A172 (cell line): ENCODE data around the gene SYNJ2. TPM values are rescaled to one million over a fixed set of nuclear protein-coding genes. Genes with fewer than 3 reads are reported as not detected.

Experiments
- DNase-seq: peaks from one replicate; pipeline ENCODE4 v3.0.0-alpha.2; 2015; ENCODE audit warnings: low spot score
- total RNA-seq: library from RNA; depleted of rRNA; stranded (reverse); fragments of >200 nt; shearing (Covaris generic); gene quantifications from 2 replicates; pipeline ENCODE4 v1.2.3, GENCODE V29; 2014

Gene SYNJ2
- total RNA-seq, 1 experiment from 2014 or later = 53.7 TPM

DNA sequence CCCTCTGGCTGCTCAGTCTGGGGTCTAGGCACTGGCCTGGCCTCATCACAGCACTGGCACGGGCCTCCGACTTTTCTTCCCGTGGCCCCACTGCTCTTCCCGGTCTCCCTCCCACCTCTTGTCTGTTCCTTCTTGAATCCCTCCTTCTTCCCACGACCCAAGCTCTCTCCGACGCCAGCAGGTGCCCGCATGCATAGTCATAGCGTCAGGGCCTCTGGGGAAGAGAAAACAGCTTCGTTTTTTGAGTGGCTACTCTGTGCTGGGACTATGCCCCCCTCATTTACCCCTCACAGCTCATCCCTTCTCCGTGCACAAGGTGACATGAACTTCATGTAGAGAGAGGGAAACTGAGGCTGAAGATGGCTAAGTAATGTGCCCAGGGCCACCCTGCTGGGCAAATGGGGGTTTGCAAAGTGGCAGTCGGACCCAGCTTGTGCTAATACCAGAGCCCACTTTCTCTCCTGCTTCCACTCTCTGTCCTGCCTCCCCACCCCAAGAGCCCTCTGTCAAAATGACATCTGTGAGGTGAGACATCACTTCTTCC lies 59.2 kb downstream of the SYNJ2 start:
- DNase-seq = no peak

DNA sequence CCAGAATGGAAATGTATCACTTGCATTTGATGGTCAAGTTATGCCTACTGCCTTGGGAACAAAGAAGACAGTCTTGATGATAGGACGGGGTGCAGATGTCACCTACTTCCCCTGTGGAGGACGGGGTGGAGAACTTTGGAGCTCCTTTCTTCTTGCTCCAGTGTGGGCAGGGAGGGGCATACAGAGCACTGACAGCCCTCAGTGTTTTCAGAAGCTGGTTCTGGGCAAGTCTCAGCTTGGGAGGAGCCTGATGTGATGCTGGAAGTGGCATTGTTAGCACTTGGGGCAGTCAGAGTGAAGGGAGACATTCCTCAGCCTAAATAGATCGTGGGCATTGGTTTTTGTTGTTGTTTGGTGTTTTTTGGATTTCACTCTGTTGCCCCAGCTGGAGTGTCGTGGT lies 59.7 kb downstream of the SYNJ2 start:
- DNase-seq = peak; percentile 46

DNA sequence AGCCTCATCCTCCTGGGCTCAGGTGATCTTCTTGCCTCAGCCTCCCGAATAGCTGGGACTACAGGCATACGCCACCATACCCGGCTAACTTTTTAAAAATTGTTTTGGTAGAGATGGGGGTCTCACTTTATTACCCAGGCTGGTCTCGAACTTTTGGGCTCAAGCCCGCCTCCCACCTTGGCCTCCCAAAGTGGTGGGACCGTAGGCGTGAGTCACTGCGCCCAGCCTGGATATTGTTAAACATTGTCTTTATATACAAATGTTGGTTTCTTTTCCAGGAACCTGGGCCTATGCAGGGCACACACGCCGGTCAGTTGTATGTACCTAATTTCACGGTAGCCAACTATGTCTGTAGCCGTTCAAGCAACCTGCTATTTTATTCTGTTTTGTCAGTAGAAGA lies 60.1 kb downstream of the SYNJ2 start:
- DNase-seq = no peak

DNA sequence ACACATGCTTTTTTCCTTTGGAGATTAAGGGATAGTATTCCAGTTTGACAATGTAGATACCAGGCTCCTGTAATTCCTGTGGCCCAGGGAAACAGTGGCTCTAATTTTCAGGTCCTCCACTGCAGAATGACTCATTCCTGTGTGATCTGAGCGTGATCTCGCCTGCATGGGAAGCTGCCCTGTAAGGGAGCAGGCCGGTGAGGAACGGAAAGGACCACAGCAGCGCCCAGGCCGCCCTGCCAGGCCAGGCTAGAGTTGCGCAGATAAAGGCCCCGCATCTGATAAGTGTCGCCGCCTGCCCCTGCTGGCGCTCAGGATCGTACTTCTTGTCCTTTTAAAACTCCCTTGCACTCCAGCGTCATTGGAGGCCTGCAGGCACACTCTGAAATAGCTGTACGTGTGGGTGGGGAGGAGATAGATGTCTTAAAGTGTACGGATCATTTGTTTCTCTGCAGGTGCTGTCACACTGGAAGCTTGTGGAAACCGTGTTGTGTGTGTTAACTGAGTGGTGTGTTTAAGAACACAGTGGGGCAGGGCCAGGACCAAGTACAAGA lies 60.7 kb downstream of the SYNJ2 start:
- DNase-seq = peak; percentile 88

DNA sequence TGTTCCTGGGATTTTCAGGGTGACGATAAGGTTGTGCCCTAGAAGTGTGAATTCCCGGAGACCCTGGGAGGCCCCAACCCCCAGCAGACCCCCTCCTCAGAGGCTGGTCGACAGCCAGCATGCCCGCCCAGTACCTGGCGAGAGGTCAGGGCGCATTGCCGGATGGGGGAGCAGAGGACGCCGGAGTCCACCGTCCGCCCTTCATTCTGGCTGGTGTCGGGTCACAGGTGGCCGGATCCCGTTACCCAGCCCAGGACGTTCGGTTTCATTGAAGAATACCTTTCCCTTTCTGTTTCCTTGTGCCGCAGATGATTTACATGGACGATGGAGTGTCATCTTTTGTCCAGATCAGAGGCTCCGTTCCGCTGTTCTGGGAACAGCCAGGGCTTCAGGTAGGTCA lies 61.3 kb downstream of the SYNJ2 start:
- no peak for DNase-seq

DNA sequence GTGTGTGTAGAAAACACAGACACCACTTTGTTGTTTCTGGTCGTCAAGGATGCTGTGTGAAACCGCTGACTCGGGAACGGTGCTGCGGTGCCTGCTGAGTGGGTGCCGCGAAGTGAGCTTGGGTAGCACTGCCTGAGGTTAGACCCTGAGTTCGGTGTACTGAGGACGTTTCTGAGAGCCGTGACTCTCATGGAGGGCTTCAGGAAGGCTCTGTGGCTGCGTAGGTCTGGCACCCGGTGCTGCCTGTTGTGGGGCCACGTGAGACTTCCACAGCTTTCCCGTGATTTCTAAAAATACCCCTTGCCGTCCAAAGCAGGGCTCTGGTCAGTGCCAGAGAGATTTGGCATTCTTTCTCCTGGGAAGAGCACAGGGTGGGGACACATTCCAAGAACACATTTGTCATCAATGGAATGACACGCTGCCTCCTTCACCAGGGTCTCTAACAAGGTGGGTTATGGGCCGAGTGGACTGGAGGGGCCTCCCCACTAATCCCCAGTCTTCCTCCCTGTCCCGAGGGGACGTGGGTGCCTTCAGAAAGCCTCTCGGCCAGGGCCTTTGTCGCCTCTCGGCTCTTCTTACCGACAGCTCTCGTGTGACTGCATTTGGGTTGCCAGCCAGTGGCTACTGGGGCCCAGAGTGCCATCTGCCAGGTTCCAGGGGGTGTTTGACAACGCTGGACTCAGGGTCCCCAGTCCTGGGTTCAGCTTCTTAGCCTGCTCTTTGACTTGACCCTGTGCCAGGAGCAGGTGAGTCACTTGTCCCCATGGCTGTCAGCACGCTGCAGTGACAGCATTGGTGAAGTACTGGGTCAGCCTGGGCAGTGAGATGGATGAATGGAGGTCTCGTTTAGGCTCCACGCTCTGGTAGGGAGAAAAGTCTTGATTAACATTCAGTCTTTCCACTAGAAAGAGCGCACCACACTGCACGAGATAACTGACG lies 62.2 kb downstream of the SYNJ2 start:
- peak; percentile 70 for DNase-seq

DNA sequence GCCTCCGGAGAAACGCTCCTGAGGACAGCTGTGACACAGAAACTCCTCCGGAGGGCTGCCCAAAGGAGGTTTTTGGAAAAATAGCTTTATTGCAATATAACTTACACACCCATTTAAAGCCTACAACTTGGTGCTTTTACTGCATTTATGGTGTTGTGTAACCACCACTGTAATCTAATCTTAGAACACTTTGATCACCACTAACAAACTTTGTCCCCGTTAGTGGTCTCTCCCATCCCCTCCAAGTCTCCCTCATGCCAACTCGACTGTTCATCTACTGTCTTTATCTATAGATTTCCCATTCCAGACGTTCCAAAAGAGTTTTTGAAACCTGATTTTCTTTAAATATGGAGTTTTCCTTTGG lies 62.8 kb downstream of the SYNJ2 start:
- DNase-seq = no peak

DNA sequence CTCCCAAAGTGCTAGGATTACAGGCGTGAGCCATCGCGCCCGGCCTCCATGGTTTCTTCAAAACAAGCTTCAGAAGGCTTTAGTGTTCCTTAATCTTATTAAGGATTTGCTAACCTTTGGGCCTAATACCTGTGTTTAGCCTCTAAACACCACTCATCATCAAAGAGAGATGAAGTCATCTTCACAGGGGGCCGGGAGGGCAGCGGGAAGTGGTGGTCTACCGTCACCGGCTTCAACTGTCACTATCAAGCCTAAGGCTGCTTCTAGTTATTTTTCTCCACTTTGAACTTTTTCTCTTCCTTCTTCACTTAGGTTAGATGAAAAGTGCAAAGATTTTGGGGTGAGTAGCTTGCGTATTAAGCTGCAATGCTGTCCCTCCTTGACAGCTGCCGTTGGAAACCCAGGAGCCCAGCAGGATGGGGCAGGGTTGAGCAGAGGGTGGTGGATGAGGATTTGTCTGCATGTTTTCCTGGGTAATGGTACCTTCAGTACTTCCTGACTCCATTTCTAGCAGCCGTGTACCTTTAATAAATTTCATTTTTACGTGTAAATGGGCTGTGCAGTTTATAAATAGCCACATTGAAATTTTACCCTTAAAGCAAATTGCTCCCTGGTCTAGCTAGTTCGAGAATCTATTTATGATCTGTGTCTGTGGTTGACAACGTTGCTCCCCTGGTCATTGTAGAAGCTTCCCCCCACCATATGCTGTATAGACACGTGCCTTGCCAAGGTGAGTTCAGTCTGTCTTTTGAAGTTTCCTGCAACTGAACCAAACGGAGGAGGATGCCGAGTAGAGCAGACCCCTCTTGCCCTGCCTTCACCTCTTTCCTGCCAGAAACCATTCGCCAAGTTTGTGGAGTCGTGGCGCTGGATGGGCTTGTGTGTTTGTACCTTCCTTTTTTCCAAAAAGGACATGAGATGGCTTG lies 64.8 kb downstream of the SYNJ2 start:
- DNase-seq = no peak

DNA sequence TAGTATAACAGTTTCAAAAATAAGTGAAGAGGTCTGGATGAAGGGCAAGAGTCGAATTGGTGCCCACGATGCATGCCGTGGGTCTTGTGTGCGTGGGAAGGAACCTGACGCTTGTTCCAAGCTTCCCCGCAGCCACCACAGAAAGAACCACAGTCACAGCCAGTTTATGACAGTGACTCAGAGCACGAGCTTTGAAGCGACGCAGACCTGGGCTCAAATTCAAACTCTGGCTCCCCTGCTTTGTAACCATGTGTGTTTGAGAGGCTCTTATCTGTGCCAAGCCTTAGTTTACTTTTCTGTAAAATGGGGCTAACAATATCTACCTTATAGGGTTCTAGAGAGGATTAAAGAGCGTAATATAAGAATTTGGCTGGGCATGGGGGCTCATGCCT lies 65.5 kb downstream of the SYNJ2 start:
- DNase-seq = peak; percentile 72

DNA sequence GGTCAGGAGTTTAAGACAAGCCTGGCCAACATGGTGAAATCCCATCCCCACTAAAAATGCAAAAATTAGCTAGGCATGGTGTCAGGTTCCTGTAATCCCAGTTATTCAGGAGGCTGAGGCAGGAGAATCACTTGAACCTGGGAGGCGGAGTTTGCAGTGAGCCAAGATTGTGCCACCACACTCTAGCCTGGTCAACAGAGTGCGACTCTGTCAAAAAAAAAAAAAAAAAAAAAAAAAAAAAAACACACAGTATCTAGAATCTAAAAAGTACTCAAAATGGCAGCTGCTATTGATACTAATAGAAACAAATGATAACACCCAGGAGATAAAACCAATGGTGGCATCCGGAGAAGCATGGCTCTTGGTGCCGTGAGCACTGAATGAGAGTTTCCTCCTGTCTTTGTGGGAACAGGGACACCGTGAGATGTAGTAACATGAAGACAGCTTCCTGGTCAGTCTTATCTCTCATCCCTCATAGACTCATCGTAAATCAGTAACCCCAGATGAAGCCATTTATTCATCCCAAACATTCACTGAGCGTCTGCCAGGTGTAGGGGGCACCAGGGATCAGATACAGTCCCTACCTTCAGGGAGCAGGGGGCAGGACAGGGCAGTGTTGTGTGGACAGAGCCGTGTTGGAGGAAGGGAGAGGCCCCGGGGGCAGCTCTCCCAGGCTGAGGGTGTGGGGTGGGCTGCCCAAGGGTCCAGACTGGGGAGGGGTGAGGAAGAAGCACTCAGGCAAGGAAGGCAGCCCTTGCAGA lies 66.1 kb downstream of the SYNJ2 start:
- DNase-seq = no peak

DNA sequence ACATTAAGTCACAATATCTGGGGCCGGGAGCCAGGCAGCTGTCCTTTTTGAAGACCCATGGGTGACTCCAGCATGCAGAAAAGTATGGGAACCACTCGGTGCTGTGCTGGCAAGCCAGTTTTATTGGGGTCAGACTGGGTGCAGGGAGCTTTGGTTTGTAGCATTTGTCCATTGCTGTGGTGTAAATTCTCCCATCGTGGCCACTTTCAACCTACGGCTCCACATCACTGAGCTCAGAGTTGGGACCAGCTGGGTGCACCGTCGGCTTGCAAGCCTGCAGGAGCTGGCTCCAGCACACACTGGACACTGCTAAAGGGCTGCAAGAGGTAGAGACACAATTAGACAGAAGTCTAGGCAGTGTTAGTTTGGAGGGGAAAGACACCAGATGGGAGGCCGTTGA lies 66.9 kb downstream of the SYNJ2 start:
- no peak for DNase-seq

DNA sequence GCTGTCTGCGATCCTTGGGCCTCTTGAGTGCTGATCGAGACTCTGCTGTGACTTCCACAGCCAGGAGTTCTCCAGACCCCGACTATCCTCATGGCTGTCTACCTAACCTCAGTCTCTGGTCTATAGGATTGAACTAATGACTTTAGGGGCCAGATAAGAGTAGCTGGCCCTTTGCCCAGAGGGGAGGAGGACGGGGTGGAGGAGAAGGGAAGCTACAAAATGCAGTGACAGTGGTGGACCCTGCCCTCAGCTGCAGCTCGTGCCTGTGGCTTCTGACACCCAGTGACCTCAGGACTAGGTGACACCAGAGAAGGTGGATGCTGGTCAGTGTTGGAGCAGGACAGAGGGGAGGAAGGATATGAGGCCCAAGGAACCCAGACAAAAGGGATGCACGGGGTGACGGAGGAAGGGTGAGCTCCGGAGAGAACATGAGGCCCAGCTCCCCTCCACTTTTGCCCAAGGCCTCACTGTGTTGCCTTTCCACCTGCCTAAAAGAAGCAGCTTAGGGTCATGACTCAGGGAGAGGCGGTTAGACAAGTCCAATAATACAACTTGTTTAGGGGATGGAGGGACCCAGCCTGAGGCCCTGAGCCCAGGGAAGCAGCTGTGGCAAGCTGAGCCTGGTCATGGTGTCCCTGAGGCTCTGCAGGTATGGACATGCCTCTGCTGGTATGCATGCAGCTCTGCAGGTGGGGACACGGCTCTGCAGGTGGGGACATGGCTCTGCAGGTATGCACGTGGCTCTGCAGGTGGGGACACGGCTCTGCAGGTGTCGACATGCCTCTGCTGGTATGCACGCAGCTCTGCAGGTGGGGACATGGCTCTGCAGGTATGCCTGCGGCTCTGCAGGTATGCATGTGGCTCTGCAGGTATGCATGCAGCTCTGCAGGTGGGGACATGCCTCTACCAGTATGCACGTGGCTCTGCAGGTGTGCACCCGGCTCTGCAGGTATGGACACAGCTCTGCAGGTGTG lies 67.7 kb downstream of the SYNJ2 start:
- DNase-seq = no peak

DNA sequence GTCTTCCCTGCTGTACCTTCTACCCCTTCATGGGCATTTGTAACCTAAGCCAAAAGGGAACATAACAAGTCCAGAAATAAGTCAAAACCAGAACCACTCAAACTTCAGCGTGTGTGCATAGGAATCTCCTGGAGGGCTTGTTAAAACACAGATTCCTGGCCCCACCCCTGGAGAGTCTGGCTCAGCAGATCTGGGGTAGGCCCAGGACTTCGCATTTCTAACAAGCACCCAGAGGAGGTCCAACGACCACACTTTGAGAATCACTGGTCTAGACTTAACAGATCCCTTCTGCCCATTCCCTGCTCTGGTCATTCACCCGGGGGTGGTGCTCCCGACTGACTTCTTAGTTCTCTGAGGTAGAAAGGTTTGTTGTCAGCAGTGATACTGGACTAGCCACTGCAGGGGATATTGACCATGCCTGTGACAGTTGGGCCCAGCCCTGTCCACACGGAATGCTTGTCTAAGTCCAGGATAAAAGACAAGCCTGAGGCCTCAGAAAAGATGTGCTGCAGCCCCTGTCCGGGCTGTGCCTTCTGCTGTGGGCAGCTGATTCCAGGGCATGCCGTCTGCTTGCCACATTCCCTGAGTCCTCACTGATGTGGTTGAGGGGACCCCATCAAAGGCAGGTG lies 68.6 kb downstream of the SYNJ2 start:
- DNase-seq = no peak

DNA sequence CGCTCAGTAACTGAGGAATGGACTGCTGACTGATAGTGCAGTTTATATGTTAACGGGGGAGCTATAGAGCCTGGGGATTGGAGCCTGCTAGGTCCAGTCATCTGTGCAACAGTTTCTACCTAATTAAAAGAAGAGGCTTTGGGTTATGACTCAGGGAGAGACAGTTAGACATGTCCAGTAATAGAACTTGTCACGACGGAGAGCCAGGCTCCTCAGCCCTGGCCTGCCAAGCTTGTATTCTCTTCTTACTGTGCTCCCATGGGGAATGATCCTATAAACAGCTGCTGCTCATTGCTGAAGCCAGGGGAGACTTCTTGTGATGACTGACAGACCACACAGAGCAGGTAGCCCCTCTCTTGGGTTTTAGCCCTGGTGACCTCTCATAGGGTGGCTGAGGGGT lies 69.3 kb downstream of the SYNJ2 start:
- no peak for DNase-seq

DNA sequence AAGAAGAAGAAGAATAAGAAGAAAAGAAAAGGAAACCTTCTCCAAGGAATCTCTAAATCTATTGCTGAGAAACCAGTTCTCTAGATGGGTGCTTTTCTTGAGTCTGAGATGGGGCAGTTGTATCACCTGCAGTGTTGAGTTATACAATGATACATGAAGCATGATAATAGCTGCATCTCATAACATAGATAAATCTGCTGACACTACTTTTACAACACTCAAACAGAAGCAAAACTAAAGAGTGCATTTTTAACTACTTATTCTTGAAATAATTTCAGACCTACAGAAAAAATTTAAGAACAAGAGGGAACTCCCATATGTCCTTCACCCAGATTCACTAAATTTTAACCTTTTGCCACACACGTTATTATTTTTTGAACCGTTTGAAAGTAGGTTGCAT lies 70.3 kb downstream of the SYNJ2 start:
- DNase-seq = no peak

DNA sequence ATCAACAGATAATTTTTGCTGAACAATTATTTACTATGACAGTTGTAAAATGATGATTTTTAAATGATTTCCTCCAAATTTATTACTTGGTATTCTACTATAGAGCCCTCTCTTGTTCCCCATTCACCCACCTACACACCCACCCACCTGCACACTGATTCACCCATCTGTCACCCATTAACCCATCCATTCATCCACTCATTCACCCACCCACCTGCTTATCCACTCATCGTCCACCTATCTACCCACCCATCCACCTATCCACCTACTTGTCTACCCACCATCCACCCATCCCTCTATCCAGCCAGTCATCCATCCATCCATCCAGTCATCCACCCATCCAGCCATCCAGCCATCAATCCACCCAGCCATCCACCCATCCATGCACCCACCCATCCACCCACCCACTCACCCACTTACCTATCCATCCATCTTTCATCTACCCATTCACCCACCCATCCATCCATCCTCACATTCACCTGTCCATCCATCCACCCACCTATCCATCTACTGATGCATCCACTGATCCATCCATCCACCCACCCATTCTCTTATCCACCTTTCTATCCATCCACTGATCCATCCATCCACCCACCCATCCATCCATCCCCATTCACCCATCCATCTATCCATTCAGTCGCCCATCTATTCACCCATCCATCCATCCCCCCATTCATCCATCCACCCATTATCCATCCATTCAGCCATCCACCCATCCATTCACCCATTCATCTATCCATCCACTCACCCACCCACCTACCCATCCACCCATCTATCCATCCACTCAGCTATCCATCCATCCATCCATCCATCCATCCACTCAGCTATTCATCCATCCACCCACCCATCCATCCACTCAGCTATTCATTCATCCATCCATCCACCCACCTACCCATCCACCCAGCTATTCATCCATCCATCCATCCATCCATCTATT lies 72.0 kb downstream of the SYNJ2 start:
- no peak for DNase-seq

DNA sequence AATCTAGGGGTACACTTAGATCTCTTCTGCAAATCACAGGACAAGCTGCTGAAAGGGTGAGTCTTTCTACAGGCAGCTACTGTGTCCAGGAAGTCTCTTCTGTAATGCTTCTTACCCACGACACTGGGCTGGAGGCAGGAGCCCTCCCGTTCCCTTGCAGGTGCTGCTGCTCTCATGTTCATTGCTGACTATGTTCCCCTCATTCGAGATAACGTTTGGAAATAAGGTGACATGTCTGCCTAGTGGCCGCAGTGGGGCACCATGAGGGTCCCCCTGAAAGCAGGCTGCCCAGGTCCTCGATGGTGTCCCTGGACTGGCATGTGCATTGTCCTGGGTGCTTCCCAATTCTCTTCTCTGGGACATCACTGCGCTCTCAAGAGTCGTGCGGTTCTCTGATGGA lies 74.7 kb downstream of the SYNJ2 start:
- DNase-seq = no peak

DNA sequence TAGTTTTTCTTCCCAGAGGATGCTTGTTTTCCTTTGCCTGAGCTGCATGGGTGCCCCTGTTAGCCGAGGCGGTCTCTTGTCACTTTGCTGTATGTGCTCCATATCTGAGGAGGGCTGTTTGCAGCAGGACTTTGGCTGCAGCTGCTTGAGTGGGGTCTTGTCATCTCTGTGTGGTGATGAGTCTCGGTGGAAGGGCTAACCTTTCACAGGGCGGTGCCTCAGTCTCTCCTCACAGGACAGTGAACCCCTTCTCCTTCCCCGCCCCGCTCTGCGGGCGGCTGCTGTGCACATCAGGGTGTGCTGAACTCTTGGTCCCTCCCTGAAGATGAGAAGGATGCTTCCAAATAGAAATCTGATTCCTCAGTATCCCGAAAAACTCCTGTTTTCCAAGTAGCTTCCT lies 75.1 kb downstream of the SYNJ2 start:
- no peak for DNase-seq
